ENCODE results near the gene FAF1. TPM values are rescaled to one million over a fixed set of nuclear protein-coding genes. Genes with fewer than 3 reads are reported as not detected.

FAF1 gene
- total and polyA plus RNA-seq, 2 of the 8 experiments (the other 6 are each of a cell fraction or from before 2014, with no cell fraction given): 10.8 to 65.9 TPM

- TF ChIP-seq SIX5 (IDR thresholded peaks at IDR 0.05; ENCODE audit: low read depth, low read length) (no peak; the same call in 1 of the 2 replicates), CHD7 (IDR thresholded peaks at IDR 0.05; ENCODE audit: insufficient replicate concordance, low read length) (no peak), E2F6 (IDR thresholded peaks at IDR 0.05) (no peak), POLR2AphosphoS5 (IDR thresholded peaks at IDR 0.05; ENCODE audit: low read depth, low read length) (peak; percentile 70), ATF2 (IDR thresholded peaks at IDR 0.05; ENCODE audit: low read length) (no peak), TAF7 (optimal IDR thresholded peaks at IDR 0.05; ENCODE audit: borderline replicate concordance, low read depth, low read length) (peak; percentile 85), SP2 (IDR thresholded peaks at IDR 0.05; ENCODE audit: low read length) (no peak)
Measured at GRCh38 chr1:50959913-50960844, at the start of gene FAF1 (continued).

Data from H1 (cell line).